Activated effector memory CD4-positive, alpha-beta T cell treated with anti-CD3 and anti-CD28 coated beads, Interleukin-2, amount 50 U/mL, for 16 hours (primary cell): ENCODE measurements around the gene HSD11B1L.
"Not testable (repeated sequence)": the region's sequence is repeated elsewhere in the genome, so short reads cannot be mapped to it uniquely, and the experiment has no call there.

Experiments
- DNase-seq: peaks from one replicate; pipeline ENCODE4 v3.0.0-alpha.2; 2020

HSD11B1L gene

DNA sequence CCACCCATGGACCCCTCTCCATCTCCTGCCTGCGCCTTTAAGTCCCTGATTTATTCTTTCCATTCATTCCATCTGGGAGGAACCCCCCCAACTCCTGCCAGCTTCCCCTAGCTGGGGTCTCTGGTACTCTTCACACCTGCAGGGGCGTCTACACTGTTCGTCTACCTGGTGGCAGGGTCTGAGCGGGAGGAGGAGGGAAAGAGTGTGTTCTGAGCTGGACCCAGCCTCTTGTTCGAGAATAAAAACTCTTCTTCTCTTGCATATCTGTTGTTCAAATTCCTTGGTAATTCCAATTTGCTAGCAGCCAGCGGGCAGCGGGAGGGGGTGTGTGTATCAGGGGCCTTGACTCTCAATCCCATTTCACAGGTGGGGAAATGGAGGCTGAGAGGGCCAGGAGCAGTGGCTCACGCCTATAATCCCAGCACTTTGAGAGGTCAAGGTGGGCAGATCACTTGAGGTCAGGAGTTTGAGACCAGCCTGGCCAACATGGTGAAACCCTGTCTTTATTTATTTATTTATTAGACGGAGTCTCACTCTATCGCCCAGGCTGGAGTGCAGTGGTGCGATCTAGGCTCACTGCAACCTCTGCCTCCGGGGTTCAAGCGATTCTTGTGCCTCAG, 7.5 kb downstream of the HSD11B1L start:
- not testable (repeated sequence) for DNase-seq

DNA sequence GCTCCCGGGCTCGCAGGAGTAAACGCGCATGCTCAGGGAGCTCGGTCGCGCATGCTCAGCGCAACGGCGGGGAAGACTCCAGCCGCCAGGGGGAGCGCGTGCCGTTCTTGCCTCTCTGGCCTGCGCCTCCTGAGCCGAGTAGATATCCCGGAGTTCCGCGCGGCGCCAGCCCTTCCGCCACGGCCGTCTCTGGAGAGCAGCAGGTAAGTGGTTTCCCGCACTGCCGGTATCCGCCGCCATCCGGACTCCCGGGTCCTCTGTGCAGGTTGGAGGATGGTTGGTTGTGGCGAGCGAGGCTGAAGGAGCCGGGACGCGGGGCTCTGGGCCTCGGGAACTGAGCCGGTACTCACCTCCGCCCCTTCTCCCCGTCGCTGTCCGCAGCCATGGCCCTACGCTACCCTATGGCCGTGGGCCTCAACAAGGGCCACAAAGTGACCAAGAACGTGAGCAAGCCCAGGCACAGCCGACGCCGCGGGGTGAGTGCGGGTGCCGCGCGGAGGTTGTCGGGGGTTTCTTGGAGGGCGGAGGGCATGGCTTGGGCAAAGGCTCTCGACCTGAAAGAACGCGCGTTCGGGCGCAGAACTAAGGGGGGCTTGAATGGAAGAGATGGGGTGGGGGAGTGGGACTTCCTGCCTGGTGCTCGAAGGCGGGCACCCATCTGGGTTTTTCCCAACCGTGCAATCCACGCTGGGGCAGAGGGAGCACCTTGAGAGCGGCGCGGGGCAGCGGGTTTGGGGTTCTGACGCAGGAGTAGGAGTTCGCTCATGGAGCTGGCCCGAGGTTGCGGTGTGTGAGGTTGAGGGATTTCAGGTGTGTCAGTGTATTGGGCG, 9.5 kb downstream of the HSD11B1L start, which contains the start of gene RPL36:
Gene RPL36 (plus strand): TSS at position 171 of the 830 bp plus-strand sequence. CDS start 213 bp downstream, at position 384.
- DNase-seq, result peak; percentile 99

DNA sequence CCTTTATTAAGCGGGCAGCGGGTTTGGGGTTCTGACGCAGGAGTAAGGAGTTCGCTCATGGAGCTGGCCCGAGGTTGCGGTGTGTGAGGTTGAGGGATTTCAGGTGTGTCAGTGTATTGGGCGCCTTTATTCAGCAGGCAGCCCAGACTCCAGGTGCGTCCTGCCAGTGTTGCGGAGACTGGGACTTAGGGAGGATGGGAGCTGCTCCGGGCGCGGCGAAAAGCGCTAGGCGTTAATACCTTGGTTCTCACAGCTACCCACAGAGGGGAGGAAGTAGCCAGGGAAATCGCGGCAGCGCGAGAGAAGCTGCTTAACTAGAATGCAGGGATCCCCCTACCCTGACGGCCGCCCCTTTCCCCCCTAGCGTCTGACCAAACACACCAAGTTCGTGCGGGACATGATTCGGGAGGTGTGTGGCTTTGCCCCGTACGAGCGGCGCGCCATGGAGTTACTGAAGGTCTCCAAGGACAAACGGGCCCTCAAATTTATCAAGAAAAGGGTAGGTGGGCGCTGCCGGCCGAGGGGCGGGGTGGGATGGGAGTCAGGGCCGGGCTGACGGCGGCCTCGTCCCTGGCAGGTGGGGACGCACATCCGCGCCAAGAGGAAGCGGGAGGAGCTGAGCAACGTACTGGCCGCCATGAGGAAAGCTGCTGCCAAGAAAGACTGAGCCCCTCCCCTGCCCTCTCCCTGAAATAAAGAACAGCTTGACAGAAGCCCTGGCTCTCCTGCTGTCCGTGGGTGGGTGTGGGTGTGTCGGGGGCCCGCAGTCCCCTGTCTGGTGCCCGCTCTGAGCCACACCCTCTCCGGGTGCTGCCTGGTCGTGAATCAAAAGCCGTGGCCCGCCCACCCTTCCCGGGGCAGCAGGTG, 10.4 kb downstream of the HSD11B1L start:
- DNase-seq, result peak; percentile 86

DNA sequence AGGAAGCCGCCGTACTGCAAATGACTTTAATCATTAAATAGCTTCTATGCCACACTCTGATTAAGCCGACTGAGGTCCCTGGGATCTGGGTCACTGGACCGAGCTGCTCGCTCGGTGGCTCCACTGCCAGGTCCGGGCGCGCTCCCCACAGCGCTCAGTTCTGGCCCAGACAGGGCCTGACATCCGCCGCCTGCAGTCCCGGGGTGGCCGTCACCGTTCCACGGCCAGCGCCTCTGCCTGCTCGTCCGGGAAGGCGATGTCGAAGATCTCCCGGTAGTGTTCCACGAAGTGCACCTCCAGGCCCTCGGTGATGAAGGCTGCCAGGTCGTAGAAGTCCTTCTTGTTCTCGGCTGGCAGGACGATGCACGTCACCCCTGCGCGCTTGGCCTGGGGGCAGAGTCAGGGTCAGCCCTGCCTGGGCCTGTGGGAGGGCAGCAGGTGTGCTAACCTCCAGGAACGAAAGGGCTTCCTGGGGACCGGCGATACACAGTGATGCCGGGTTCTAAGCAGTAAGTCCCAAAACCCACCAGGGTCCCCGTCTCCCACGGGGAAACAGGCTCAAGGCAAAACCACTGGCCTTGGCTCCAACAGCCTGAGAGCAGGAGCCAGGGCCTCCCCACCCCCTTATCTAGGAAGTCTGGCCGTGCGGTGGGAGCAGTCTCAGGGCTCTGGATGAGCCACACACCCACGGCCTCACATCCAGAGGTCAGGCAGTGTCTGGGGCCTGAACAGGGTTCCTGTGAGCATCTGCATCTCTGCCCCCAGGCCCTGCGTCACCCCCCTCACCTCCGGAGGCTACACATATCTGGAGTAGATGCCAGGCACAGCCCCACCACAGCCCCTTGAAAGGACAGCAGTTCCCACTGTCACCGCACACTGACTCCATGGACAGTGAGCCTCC, 11.2 kb downstream of the HSD11B1L start:
- DNase-seq, result no peak

GRCh38 chr19:5692723-5693194, 11.9 kb downstream of the HSD11B1L start:
- no peak for DNase-seq

GRCh38 chr19:5693195-5694166, 12.7 kb downstream of the HSD11B1L start:
- no peak for DNase-seq

GRCh38 chr19:5694167-5694955, 13.5 kb downstream of the HSD11B1L start:
- no peak for DNase-seq

GRCh38 chr19:5694956-5695648, 14.3 kb downstream of the HSD11B1L start:
- no peak for DNase-seq

DNA sequence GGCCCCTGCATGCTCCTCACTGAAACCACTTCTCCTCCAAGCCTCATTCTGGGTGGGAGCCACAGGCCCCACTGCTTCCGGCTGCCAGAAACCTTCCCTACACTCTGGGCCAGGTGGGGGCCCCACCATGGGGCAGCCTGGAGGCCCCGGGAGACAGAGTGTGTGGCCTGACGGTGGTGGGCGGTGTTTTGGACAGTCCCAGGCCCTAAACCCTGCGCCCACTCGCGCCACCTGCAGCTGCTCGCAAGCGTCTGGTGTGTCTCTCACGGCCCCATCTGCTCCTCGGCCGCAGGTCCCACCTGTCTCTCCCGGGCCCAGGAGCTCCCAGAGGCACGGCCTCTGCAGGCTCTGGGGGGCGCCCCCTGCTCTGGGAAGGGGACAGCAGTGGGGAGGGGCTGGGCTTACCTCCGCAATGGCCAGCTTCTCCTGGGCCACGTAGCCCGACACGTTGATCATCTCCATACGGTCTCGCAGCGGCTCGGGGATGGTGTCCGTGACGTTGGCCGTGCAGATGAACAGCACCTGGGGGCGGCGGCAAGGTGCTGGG, 14.9 kb downstream of the HSD11B1L start:
- no peak for DNase-seq

- no peak for DNase-seq
These were observed 15.6 kb downstream of the HSD11B1L start for GRCh38 chr19:5696196-5697021.

GRCh38 chr19:5697022-5697889, 16.4 kb downstream of the HSD11B1L start:
- DNase-seq, result no peak

- no peak for DNase-seq
These were observed 17.2 kb downstream of the HSD11B1L start for GRCh38 chr19:5697890-5698634.

DNA sequence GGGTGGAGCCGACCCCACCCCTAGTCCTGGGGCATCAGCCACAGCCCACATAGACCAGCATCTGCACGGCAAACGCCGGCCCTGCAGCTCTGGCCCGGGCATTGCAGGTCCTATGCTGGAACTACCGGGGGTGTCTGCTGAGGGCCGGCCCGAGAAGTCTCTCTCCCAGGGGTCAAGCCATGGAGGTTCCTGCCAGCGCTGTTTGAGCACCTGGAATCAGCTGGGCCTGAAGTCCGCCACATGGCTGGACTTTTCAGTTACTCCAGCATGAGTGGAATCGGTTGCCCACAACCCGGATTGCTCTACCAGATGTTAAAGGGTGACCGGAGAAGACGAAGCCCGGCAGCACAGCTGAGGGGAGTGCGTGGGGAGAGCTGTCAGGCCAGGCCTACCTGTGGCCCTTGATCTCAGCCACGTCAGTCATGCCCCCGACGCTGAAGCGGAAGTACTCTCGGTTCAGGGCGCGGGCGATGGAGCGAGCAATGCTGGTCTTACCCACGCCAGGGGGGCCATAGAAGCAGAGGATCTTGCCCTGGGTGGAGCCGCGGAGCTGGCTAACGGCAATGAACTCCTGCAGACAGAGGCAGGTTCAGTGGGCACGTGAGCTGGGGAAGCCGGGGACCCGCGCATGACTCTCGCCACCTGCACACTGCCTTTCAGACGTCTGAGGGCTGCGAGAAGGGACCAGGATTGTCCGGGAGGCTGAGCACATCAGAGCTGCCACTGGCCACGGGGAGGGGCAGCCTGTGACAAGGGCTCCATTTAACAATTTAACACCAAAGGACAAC, 18.0 kb downstream of the HSD11B1L start:
- DNase-seq, result no peak

- no peak for DNase-seq
These were observed 19.7 kb downstream of the HSD11B1L start for GRCh38 chr19:5700455-5701092.

GRCh38 chr19:5702053-5702410, 21.2 kb downstream of the HSD11B1L start:
- DNase-seq, result not testable (repeated sequence)
